Natural killer cell (primary cell): Measurements from ENCODE around the gene C2orf81. TPM values are rescaled to one million over a fixed set of nuclear protein-coding genes. Genes with fewer than 3 reads are reported as not detected.

Experiments
- ATAC-seq, 3 donors: fragments of 150-1000 bp in 2 of 3; fragments of 200-7000 bp in 1 of 3; cut with Tn5 transposase; 1 replicate in 1 of 3; 2 replicates in 2 of 3; pipeline ENCODE4 v1.10.0; 2021; ENCODE audit warnings: mild to moderate bottlenecking in 2 of 3, moderate library complexity in 2 of 3
- DNase-seq, 2 donors: peaks; one replicate each; pipeline versions ENCODE4 v3.0.0 to v3.0.0-alpha.2; 2013 to 2021; ENCODE audit warnings: mixed read lengths in 1 of 2
- H3K27ac ChIP-seq: one replicate; pipeline ENCODE4 v1.5.1; 2013; ENCODE audit warnings: mild to moderate bottlenecking, low read length
- H3K27me3 ChIP-seq: one replicate; pipeline ENCODE4 v1.6.1; 2013; ENCODE audit warnings: low read length; ENCODE audit not compliant: control insufficient read depth, insufficient read depth
- H3K36me3 ChIP-seq: one replicate; pipeline ENCODE4 v1.6.1; 2013; ENCODE audit warnings: low read length; ENCODE audit not compliant: control insufficient read depth, insufficient read depth
- H3K4me1 ChIP-seq: one replicate; pipeline ENCODE4 v1.6.1; 2013; ENCODE audit warnings: low read length; ENCODE audit not compliant: control insufficient read depth, insufficient read depth
- H3K4me3 ChIP-seq: one replicate; pipeline ENCODE4 v1.5.1; 2013; ENCODE audit warnings: low read length
- H3K9me3 ChIP-seq: one replicate; pipeline ENCODE4 v1.6.1; 2013; ENCODE audit warnings: low read length; ENCODE audit not compliant: control insufficient read depth, insufficient read depth
- H3K27ac Mint-ChIP-seq, 2 donors: one replicate each; pipeline ENCODE4 v1.8.0; 2022; ENCODE audit warnings: mild to moderate bottlenecking in 2 of 2, mixed read lengths in 2 of 2, moderate library complexity in 1 of 2
- H3K27me3 Mint-ChIP-seq, 2 donors: one replicate each; pipeline ENCODE4 v1.8.0; 2022; ENCODE audit warnings: low read depth in 2 of 2, mixed read lengths in 2 of 2
- H3K36me3 Mint-ChIP-seq: one replicate; pipeline ENCODE4 v1.8.0; 2022; ENCODE audit warnings: mixed read lengths
- H3K4me1 Mint-ChIP-seq, 2 donors: one replicate each; pipeline ENCODE4 v1.8.0; 2022; ENCODE audit warnings: mixed read lengths in 2 of 2
- H3K4me3 Mint-ChIP-seq: one replicate; pipeline ENCODE4 v1.8.0; 2022; ENCODE audit warnings: mild to moderate bottlenecking, moderate library complexity, mixed read lengths
- H3K9me3 Mint-ChIP-seq, 2 donors: one replicate each; pipeline ENCODE4 v1.8.0; 2022; ENCODE audit warnings: mixed read lengths in 2 of 2
- WGBS: methylation state at CpG from one replicate; pipeline ENCODE4 v1.1.7; 2013; ENCODE audit warnings: missing lambda C conversion rate; ENCODE audit not compliant: insufficient coverage; 5-methylcytosine and 5-hydroxymethylcytosine counted together
- intact Hi-C: fragments of 100-400 bp; cut with micrococcal nuclease; formaldehyde crosslinking; loops from one replicate; pipeline ENCODE4 v1.14.2; 2022
- total RNA-seq, 4 donors: library from RNA; stranded (reverse); fragments of 120-200 nt in 1 of 4; gene quantifications; one replicate each; pipeline versions ENCODE4 v1.2.3 to v1.2.4, GENCODE V29; 2013 to 2022
- TF ChIP-seq, protein P1 (sequence below): fragments of 200-600 bp; IDR thresholded peaks from one replicate; pipeline ENCODE4 v1.8.0; 2022; ENCODE audit warnings: antibody characterized with exemption

C2orf81 gene
- total RNA-seq, 3 donors from 2014 or later (not counting 1 experiment from before 2014, with no cell fraction given): 1.7 to 3.2 (median 1.7) TPM

DNA sequence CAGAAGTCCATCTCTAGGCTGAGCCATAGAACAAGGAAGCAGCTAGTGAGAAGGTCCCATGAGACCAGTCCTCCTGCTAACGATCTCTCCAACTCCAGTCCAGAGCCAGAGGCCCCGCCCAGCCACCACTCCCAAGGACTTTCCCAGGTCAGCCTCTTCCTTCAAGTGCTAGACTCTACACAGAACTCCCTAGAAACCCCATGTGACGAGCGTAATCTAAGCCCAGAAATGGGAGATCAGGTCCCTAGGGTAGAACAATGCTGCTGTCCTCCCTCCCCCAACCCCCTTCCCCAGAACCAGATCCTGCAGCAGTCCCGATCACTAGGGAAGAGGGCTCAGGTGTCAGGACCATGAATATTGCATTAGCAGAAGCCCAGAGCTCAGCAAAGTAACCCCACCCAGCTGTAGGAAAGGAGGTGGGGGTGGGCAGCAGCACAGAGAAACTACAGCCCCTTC is 48.2 kb downstream of the C2orf81 start:
- Histone ChIP-seq H3K4me3 (no peak overlapping the region), H3K27me3 (no peaks in the 10 kb centered on the region), H3K9me3 (no peaks in the 10 kb centered on the region), H3K27ac (no peak overlapping the region), H3K36me3 (peaks cover 51% of the 10 kb centered on the region), H3K4me1 (peaks cover 7% of the 10 kb centered on the region)
- Mint-ChIP-seq H3K27ac (no peak overlapping the region), H3K27me3 (no peaks in the 10 kb centered on the region), H3K4me3 (no peak overlapping the region), H3K4me1 (peaks cover 31 to 37% of the 10 kb centered on the region in 2 donors), H3K36me3 (peaks cover 10% of the 10 kb centered on the region), H3K9me3 (no peaks in the 10 kb centered on the region)
- DNase-seq (no peak), ATAC-seq (no peak)
- 95% methylated on average over 5 of the region's 5 CpGs for WGBS
- intact Hi-C loops: loop anchor here (5.0 kb wide), 1 partner anchor 696 kb away; no protein-coding TSS in a partner anchor
- TF ChIP-seq, protein P1, sequence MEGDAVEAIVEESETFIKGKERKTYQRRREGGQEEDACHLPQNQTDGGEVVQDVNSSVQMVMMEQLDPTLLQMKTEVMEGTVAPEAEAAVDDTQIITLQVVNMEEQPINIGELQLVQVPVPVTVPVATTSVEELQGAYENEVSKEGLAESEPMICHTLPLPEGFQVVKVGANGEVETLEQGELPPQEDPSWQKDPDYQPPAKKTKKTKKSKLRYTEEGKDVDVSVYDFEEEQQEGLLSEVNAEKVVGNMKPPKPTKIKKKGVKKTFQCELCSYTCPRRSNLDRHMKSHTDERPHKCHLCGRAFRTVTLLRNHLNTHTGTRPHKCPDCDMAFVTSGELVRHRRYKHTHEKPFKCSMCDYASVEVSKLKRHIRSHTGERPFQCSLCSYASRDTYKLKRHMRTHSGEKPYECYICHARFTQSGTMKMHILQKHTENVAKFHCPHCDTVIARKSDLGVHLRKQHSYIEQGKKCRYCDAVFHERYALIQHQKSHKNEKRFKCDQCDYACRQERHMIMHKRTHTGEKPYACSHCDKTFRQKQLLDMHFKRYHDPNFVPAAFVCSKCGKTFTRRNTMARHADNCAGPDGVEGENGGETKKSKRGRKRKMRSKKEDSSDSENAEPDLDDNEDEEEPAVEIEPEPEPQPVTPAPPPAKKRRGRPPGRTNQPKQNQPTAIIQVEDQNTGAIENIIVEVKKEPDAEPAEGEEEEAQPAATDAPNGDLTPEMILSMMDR: no peak

DNA sequence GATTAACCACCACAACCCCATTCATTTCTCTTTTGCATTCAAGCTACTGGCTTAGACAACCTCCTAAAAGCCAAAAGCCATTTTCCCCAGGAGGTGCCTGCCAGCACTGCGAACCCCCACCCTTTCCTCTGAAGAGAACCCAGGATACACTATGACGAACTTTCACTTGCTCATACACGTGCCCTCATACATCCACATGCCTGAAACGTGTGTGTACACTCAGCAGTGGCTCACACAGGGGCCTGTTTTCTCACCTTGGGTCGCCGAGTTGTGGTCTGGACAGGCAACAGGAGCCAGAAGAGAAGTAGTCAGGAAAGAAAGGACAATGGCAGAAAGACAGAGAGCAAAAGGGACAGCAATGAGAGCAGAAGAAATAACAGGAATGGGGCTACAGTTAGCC is 48.7 kb downstream of the C2orf81 start:
- WGBS: 82% methylated on average over 6 of the region's 6 CpGs
- H3K27me3 Mint-ChIP-seq: no peaks in the 10 kb centered on the region

DNA sequence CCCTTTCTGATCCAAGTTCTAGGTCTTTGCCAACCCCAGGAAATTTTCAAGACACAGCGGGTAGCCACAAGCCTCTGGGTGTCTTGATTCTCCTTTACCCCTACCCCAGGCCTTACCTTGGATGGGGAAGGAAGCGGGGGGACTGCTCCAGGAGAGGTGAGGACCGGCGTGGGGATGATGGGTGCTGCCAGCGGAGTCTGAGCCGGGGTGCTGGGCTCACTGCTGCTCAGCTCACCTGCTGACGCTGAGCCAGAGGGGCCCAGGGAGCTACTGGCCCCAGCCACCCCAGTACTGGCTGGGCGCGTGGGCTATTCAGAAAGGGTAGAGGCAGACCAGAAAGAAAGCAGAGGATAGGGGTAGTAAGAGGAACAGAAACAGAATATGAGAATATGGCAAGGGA is 50.0 kb downstream of the C2orf81 start:
- Mint-ChIP-seq H3K4me3 (no peak overlapping the region), H3K27ac (peak overlapping the region in 1 of 2 donors; percentile 35), H3K36me3 (peaks cover 14% of the 10 kb centered on the region), H3K4me1 (peaks cover 16 to 19% of the 10 kb centered on the region in 2 donors), H3K9me3 (no peaks in the 10 kb centered on the region), H3K27me3 (no peaks in the 10 kb centered on the region)
- no peak overlapping the region for H3K27ac ChIP-seq
- no peaks in the 10 kb centered on the region for H3K9me3 ChIP-seq
- no peak overlapping the region for H3K4me3 ChIP-seq
- DNase-seq: no peak
- intact Hi-C loops: loop anchor here (5.0 kb wide), 1 partner anchor 694 kb away; no protein-coding TSS in a partner anchor
- H3K27me3 ChIP-seq: no peaks in the 10 kb centered on the region
- TF ChIP-seq, protein P1: no peak
- H3K36me3 ChIP-seq: peaks cover 55% of the 10 kb centered on the region
- H3K4me1 ChIP-seq: peaks cover 2% of the 10 kb centered on the region
- WGBS: 96% methylated on average over 9 of the region's 9 CpGs
- no peak for ATAC-seq

More for the DNA sequence above, 48.7 kb downstream of the C2orf81 start:
- Histone ChIP-seq H3K4me1 (peaks cover 7% of the 10 kb centered on the region), H3K9me3 (no peaks in the 10 kb centered on the region), H3K4me3 (no peak overlapping the region), H3K27ac (no peak overlapping the region), H3K27me3 (no peaks in the 10 kb centered on the region), H3K36me3 (peaks cover 53% of the 10 kb centered on the region)
- Mint-ChIP-seq H3K9me3 (no peaks in the 10 kb centered on the region), H3K4me1 (peaks cover 27 to 32% of the 10 kb centered on the region in 2 donors), H3K4me3 (no peak overlapping the region), H3K27ac (no peak overlapping the region), H3K36me3 (peaks cover 10% of the 10 kb centered on the region)
- TF ChIP-seq, protein P1: no peak
- intact Hi-C loops: loop anchor here (5.0 kb wide), 1 partner anchor 695 kb away; no protein-coding TSS in a partner anchor
- DNase-seq: no peak
- no peak for ATAC-seq

DNA sequence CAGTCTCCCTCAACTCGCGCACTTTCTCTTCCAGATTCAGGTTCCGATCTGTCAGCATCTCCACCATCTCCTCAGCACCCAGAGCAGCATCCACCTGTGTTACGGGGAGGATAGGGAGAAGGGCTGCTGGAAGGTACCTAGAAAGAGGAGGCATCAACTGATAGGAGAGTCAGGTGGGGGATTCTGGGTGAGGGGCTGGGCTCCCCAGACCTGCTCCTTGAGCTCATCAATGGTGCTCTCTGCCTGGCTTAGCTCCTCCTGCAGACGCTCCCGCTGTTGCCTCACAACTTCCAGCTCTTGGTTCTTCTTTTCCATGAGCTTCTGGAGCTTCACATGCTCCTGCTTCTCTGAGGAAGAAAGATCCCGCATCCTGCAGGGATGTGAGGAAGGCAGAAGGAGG is 51.4 kb downstream of the C2orf81 start:
- TF ChIP-seq, protein P1: no peak
- no peak for ATAC-seq
- Mint-ChIP-seq H3K4me3 (no peak overlapping the region), H3K27ac (no peak overlapping the region), H3K9me3 (no peaks in the 10 kb centered on the region), H3K27me3 (no peaks in the 10 kb centered on the region), H3K4me1 (peaks cover 6 to 11% of the 10 kb centered on the region in 2 donors), H3K36me3 (peaks cover 21% of the 10 kb centered on the region)
- H3K27ac ChIP-seq: no peak overlapping the region
- H3K4me1 ChIP-seq: no peaks in the 10 kb centered on the region
- no peaks in the 10 kb centered on the region for H3K9me3 ChIP-seq
- peaks cover 66% of the 10 kb centered on the region for H3K36me3 ChIP-seq
- WGBS: 100% methylated on average over 6 of the region's 7 CpGs
- no peaks in the 10 kb centered on the region for H3K27me3 ChIP-seq
- H3K4me3 ChIP-seq: no peak overlapping the region
- DNase-seq: no peak
- intact Hi-C loops: loop anchor here (5.0 kb wide), 1 partner anchor 693 kb away; no protein-coding TSS in a partner anchor
